PFSK-1 (cell line): ENCODE results near the gene CENPVL3.

ENCODE experiments used
- FOXP2 ChIP-seq: optimal IDR thresholded peaks from 2 replicates; pipeline ENCODE3; 2011; ENCODE audit warnings: borderline replicate concordance, control low read depth, inconsistent platforms; ENCODE audit not compliant: insufficient read depth; ENCODE audit errors: extremely low read length, extremely low read depth
- POLR2AphosphoS5 ChIP-seq: IDR thresholded peaks from 2 replicates; pipeline ENCODE4 v1.6.1; 2012; ENCODE audit warnings: low read depth, mild to moderate bottlenecking, control low read depth, low read length, moderate library complexity
- SIN3A ChIP-seq: IDR thresholded peaks from 2 replicates; pipeline ENCODE4 v1.6.1; 2012; ENCODE audit warnings: mild to moderate bottlenecking, low read length, moderate library complexity, borderline replicate concordance; ENCODE audit not compliant: insufficient read depth
- TAF1 ChIP-seq: IDR thresholded peaks from 2 replicates; pipeline ENCODE4 v1.6.1; 2012; ENCODE audit warnings: low read length, control low read depth, borderline replicate concordance; ENCODE audit not compliant: insufficient read depth
- TF ChIP-seq, protein P1 (sequence below), 2 experiments: IDR thresholded peaks; 2 replicates each; pipeline versions ENCODE4 v1.6.1 to v1.8.0; 2011 to 2012; ENCODE audit warnings: low read depth in 2 of 2, low read length in 2 of 2, control low read depth in 1 of 2, inconsistent platforms in 1 of 2, mild to moderate bottlenecking in 1 of 2, moderate library complexity in 1 of 2; ENCODE audit not compliant: insufficient read depth in 1 of 2

The CENPVL3 gene

DNA sequence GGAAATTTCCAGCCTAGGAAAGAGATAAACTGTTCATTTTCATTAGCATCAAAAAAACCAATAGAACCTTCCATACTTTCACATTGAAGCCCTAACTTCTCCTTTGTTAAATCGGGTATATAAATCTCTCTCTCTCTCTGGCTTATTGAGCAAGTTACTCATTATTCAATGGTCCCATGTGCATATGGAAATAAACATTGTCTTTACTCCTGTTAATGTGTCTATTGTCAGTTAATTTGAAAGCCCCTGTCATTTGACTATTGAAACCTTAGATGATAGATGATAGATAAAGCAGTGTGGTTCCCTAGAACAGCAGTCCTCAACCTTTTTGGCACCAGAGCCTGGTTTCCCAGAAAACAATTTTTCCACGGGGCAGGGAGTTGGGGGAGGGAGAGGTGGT, 46.8 kb downstream of the CENPVL3 start:
- TF ChIP-seq POLR2AphosphoS5: no peak
- TF ChIP-seq SIN3A: no peak
- TF ChIP-seq, protein P1, sequence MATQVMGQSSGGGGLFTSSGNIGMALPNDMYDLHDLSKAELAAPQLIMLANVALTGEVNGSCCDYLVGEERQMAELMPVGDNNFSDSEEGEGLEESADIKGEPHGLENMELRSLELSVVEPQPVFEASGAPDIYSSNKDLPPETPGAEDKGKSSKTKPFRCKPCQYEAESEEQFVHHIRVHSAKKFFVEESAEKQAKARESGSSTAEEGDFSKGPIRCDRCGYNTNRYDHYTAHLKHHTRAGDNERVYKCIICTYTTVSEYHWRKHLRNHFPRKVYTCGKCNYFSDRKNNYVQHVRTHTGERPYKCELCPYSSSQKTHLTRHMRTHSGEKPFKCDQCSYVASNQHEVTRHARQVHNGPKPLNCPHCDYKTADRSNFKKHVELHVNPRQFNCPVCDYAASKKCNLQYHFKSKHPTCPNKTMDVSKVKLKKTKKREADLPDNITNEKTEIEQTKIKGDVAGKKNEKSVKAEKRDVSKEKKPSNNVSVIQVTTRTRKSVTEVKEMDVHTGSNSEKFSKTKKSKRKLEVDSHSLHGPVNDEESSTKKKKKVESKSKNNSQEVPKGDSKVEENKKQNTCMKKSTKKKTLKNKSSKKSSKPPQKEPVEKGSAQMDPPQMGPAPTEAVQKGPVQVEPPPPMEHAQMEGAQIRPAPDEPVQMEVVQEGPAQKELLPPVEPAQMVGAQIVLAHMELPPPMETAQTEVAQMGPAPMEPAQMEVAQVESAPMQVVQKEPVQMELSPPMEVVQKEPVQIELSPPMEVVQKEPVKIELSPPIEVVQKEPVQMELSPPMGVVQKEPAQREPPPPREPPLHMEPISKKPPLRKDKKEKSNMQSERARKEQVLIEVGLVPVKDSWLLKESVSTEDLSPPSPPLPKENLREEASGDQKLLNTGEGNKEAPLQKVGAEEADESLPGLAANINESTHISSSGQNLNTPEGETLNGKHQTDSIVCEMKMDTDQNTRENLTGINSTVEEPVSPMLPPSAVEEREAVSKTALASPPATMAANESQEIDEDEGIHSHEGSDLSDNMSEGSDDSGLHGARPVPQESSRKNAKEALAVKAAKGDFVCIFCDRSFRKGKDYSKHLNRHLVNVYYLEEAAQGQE (IDR thresholded peaks at IDR 0.05; ENCODE audit: insufficient read depth in 1 of 2, low read depth in 2 of 2, low read length in 2 of 2): no peak
- no peak for TF ChIP-seq TAF1
- no peak for TF ChIP-seq FOXP2

DNA sequence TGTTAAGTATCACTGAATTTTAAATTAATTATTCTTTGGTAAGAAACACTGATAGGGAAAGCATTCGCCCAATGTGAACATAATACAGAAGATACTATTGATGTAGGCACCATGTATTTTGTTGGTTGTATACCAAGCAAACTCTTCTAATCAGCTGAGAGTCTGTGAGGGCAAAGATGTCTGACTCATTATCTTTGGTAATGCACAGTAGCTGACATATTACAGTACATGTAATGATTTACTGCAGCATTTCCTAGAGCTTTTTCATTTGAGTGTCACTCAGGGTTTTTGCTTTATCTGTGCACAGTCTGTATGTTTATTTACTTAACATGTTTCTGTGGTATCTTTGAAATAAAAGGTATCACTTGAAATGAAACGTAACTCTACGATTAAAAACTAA, 49.2 kb downstream of the CENPVL3 start:
- TF ChIP-seq FOXP2 (no peak), TAF1 (no peak), POLR2AphosphoS5 (no peak), SIN3A (no peak)
- TF ChIP-seq, protein P1 (IDR thresholded peaks at IDR 0.05; ENCODE audit: insufficient read depth in 1 of 2, low read depth in 2 of 2, low read length in 2 of 2): no peak

DNA sequence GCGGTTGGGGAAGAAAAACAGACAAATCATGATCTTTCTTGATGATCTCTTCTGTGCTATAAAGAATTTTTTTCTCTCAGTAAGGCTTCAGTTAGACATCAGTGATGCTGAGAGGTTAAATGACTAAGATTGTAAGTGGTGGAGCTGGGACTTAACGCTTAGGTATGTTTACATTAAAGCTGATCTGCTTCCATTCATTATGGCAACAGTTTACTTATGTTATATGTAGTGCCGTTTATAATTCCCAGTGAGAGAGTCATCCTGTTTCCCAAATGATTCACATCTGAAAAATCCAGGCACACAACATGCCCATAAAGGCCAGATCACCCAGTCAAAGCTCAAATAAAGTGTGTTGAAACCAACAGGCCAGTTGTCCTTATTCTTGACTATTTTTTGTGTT, 50.1 kb downstream of the CENPVL3 start:
- no peak for TF ChIP-seq TAF1
- no peak for TF ChIP-seq FOXP2
- TF ChIP-seq, protein P1 (IDR thresholded peaks at IDR 0.05; ENCODE audit: insufficient read depth in 1 of 2, low read depth in 2 of 2, low read length in 2 of 2): no peak
- no peak for TF ChIP-seq POLR2AphosphoS5
- no peak for TF ChIP-seq SIN3A
